ENCODE results near the gene ZDHHC21.
A peak's percentile ranks its signal among the peaks of the same experiment; 100 is the strongest.

GRCh38 chr9:14661421-14662059 lies 31.7 kb downstream of the ZDHHC21 start:
- peak; percentile 51 to 86 for TF ChIP-seq CTCF (conservative IDR thresholded peaks at IDR 0.05; ENCODE audit: low read depth in 2 of 2)
- no peak for TF ChIP-seq EZH2 (IDR thresholded peaks at IDR 0.05; ENCODE audit: low read depth, unreplicated experiment)
- no peak for TF ChIP-seq REST (IDR thresholded peaks at IDR 0.05; ENCODE audit: unreplicated experiment)
